HEK293T (cell line): ENCODE measurements around the gene PAK5.

Source experiments
- CTCF ChIA-PET: fragments of 350-600 bp; formaldehyde crosslinking; extraction: SDS; loops from one replicate; lab custom pipeline; 2021; ENCODE audit warnings: antibody characterized with exemption, inconsistent platforms; lab: Yijun Ruan, JAX
- POLR2A ChIA-PET: fragments of 350-600 bp; formaldehyde crosslinking; extraction: SDS; loops from one replicate; lab custom pipeline; 2020; ENCODE audit warnings: antibody characterized with exemption, inconsistent platforms; lab: Yijun Ruan, JAX
- DNase-seq: peaks from one replicate; pipeline ENCODE4 v3.0.0; 2012; ENCODE audit warnings: mixed read lengths; ENCODE audit errors: extremely low spot score
- ARNT ChIP-seq: fragments of 450-650 bp; IDR thresholded peaks from 2 replicates; pipeline ENCODE4 v1.6.1; 2017; ENCODE audit warnings: mild to moderate bottlenecking
- BHLHE40 ChIP-seq: fragments of 450-650 bp; IDR thresholded peaks from 2 replicates; pipeline ENCODE4 v1.6.1; 2016; ENCODE audit warnings: mild to moderate bottlenecking, moderate library complexity, borderline replicate concordance
- CTBP1 ChIP-seq: fragments of 450-650 bp; IDR thresholded peaks from 2 replicates; pipeline ENCODE4 v1.6.1; 2016; ENCODE audit warnings: borderline replicate concordance
- ELF4 ChIP-seq: fragments of 450-650 bp; IDR thresholded peaks from 2 replicates; pipeline ENCODE4 v1.6.1; 2017; ENCODE audit warnings: antibody characterized with exemption
- FOXA1 ChIP-seq: fragments of 450-650 bp; IDR thresholded peaks from 2 replicates; pipeline ENCODE4 v1.6.1; 2016; ENCODE audit warnings: mild to moderate bottlenecking
- FOXK2 ChIP-seq: fragments of 450-650 bp; IDR thresholded peaks from 2 replicates; pipeline ENCODE4 v1.6.1; 2016; ENCODE audit warnings: mild to moderate bottlenecking
- FOXM1 ChIP-seq: fragments of 450-650 bp; IDR thresholded peaks from 2 replicates; pipeline ENCODE4 v1.6.1; 2017; ENCODE audit warnings: mild to moderate bottlenecking, borderline replicate concordance
- HDGF ChIP-seq: fragments of 450-650 bp; IDR thresholded peaks from 2 replicates; pipeline ENCODE4 v1.6.1; 2017; ENCODE audit warnings: antibody characterized with exemption, borderline replicate concordance
- L3MBTL2 ChIP-seq: fragments of 450-650 bp; conservative IDR thresholded peaks from 2 replicates; pipeline ENCODE4 v1.6.1; 2016; ENCODE audit warnings: mild to moderate bottlenecking
- LEF1 ChIP-seq: fragments of 450-650 bp; IDR thresholded peaks from 2 replicates; pipeline ENCODE4 v1.6.1; 2017; ENCODE audit warnings: mild to moderate bottlenecking, borderline replicate concordance
- NFRKB ChIP-seq: fragments of 450-650 bp; IDR thresholded peaks from 2 replicates; pipeline ENCODE4 v1.6.1; 2016; ENCODE audit warnings: mild to moderate bottlenecking, moderate library complexity
- SP1 ChIP-seq: fragments of 450-650 bp; IDR thresholded peaks from 2 replicates; pipeline ENCODE4 v1.6.1; 2017
- SUZ12 ChIP-seq: fragments of 450-650 bp; IDR thresholded peaks from 2 replicates; pipeline ENCODE4 v1.6.1; 2016; ENCODE audit warnings: mild to moderate bottlenecking
- TARDBP ChIP-seq: fragments of 450-650 bp; IDR thresholded peaks from 2 replicates; pipeline ENCODE4 v1.6.1; 2016
- ZNF384 ChIP-seq: fragments of 450-650 bp; IDR thresholded peaks from 2 replicates; pipeline ENCODE4 v1.6.1; 2016
- TF ChIP-seq, protein P1 (sequence below): fragments of 450-650 bp; IDR thresholded peaks from 2 replicates; pipeline ENCODE4 v1.6.1; 2016

Gene PAK5

GRCh38 chr20:9503526-9504245, 335.2 kb downstream of the PAK5 start:
- TF ChIP-seq ZNF384 = no peak
- TF ChIP-seq, protein P1, sequence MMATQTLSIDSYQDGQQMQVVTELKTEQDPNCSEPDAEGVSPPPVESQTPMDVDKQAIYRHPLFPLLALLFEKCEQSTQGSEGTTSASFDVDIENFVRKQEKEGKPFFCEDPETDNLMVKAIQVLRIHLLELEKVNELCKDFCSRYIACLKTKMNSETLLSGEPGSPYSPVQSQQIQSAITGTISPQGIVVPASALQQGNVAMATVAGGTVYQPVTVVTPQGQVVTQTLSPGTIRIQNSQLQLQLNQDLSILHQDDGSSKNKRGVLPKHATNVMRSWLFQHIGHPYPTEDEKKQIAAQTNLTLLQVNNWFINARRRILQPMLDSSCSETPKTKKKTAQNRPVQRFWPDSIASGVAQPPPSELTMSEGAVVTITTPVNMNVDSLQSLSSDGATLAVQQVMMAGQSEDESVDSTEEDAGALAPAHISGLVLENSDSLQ = no peak
- TF ChIP-seq L3MBTL2 = no peak
- TF ChIP-seq TARDBP = no peak
- TF ChIP-seq SP1 = no peak
- TF ChIP-seq ELF4 = no peak
- TF ChIP-seq CTBP1 = no peak
- no peak for TF ChIP-seq FOXK2
- TF ChIP-seq HDGF = no peak
- no peak for TF ChIP-seq LEF1
- TF ChIP-seq FOXM1 = no peak
- no peak for TF ChIP-seq BHLHE40
- TF ChIP-seq SUZ12 = no peak
- TF ChIP-seq ARNT = no peak
- no peak for TF ChIP-seq NFRKB
- TF ChIP-seq FOXA1 = no peak
- ChIA-PET CTCF (interaction anchor here (0.7 to 0.8 kb wide), 4 partner anchors 24 to 672 kb away, joined by 3 to 4 read pairs (median 3); no protein-coding TSS in a partner anchor), POLR2A (no interaction called here)
- DNase-seq = peak; percentile 13

DNA sequence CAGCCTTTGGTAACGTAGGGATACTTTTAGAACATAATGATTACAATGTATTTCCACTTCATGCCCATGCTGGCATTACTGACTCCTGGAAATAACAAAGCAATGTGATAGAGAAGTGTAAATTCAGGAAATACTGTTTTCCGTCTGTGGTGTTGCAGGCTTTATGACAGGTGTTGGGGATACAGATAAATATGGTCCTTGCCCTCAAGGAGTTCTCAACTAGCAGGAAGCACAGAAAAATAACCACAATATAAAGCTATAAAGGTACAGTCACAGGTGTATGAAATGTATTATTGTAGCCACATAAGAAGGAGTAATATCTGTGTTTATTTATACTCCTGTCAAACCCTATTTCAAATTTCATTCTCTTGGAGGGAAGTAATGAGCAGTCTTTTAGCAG, 337.4 kb downstream of the PAK5 start:
- ChIA-PET POLR2A (no interaction called here), CTCF (no interaction called here)
- no peak for TF ChIP-seq NFRKB
- no peak for TF ChIP-seq HDGF
- no peak for TF ChIP-seq L3MBTL2
- no peak for TF ChIP-seq FOXK2
- TF ChIP-seq LEF1 = no peak
- TF ChIP-seq BHLHE40 = no peak
- TF ChIP-seq SUZ12 = no peak
- no peak for TF ChIP-seq SP1
- no peak for TF ChIP-seq FOXA1
- TF ChIP-seq TARDBP = no peak
- TF ChIP-seq ARNT = no peak
- no peak for TF ChIP-seq ZNF384
- TF ChIP-seq CTBP1 = no peak
- TF ChIP-seq ELF4 = no peak
- no peak for DNase-seq

DNA sequence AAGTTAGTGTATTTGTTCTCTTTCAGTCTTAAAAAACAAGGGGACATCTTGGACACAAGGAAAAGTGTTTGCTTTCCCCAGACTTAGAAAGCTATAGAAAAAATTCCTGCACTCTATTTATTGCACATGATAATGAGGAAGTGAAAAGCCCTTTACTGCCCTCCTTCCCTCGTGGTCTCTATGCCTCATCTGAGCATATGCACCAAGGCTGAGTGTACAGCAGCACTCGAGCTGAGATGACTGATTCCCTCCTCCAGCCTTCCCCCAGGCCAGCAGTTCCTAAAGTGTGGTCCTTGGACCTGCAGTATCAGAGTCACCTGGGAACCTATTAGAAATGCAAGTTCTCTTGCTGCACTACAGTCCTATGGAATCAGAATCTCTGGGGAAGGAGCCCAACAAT, 338.8 kb downstream of the PAK5 start:
- TF ChIP-seq L3MBTL2 (no peak), FOXA1 (no peak)
- ChIA-PET CTCF (no interaction called here), POLR2A (no interaction called here)

GRCh38 chr20:9499126-9499899, 339.6 kb downstream of the PAK5 start:
- ChIA-PET POLR2A (no interaction called here), CTCF (interaction anchor here (0.6 kb wide), 1 partner anchor 34 kb away, joined by 3 read pairs; no protein-coding TSS in a partner anchor)
- TF ChIP-seq CTBP1 (no peak), FOXA1 (no peak), LEF1 (no peak), HDGF (no peak), BHLHE40 (no peak)
- DNase-seq = no peak

More for the DNA sequence above, 338.8 kb downstream of the PAK5 start:
- no peak for DNase-seq

DNA sequence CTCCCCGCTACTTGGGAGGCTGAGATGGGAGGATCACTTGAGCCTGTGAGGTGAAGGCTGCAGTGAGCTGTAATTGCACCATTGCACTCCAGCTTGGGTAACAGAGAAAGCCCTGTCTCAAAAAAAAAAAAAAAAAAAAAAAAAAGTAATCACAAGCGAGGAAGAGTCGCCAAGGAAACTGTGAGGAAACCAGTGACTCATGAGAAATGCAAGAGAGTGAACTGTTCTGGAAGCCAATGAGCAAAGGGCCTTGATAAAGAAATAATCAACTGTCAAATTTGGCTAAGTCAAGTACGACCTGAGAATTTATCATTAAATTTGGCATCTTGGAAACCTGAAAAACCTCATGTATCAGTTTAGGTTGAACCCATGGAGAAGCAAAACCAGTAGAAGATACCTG, 340.6 kb downstream of the PAK5 start:
- no peak for DNase-seq
- POLR2A ChIA-PET = no interaction called here
- TF ChIP-seq ZNF384 (no peak), ELF4 (no peak), CTBP1 (no peak), TARDBP (no peak), SUZ12 (no peak), FOXK2 (no peak), LEF1 (no peak), L3MBTL2 (no peak), BHLHE40 (no peak), NFRKB (no peak), ARNT (no peak), SP1 (no peak), FOXM1 (no peak), HDGF (no peak), FOXA1 (no peak)
- TF ChIP-seq, protein P1 = no peak
- CTCF ChIA-PET = no interaction called here

DNA sequence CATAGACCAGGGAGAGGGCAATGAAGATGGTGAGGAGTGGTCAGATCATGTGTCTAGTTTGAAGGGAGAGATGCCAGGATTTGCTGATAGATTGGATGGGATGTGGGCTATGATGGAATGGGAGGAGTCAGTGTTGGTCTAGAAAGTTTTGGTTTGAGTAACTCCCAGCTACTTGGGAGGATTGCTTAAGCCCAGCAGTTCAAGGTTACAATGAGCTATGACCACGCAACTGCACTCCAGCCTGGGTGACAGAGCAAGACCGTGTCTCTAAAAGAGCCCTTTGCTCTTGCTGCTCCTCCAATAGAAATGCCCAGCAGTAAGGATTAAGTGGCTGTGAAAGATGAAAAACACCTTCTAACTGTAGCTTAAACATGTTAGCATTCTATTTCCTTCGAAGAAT, 342.7 kb downstream of the PAK5 start:
- POLR2A ChIA-PET = no interaction called here
- no peak for DNase-seq
- CTCF ChIA-PET = no interaction called here
- TF ChIP-seq FOXA1 = no peak

- no peak for TF ChIP-seq FOXM1
- TF ChIP-seq LEF1 = no peak
- no peak for TF ChIP-seq TARDBP
- no peak for TF ChIP-seq ZNF384
- no peak for TF ChIP-seq CTBP1
- TF ChIP-seq ELF4 = no peak
- TF ChIP-seq, protein P1 = no peak
- no peak for TF ChIP-seq FOXK2
- no peak for TF ChIP-seq FOXA1
- no peak for TF ChIP-seq SP1
- TF ChIP-seq SUZ12 = no peak
- no peak for TF ChIP-seq L3MBTL2
- TF ChIP-seq NFRKB = no peak
- no peak for TF ChIP-seq HDGF
- TF ChIP-seq ARNT = no peak
- no peak for TF ChIP-seq BHLHE40
- POLR2A ChIA-PET = no interaction called here
- no peak for DNase-seq
- CTCF ChIA-PET = no interaction called here
Observed at GRCh38 chr20:9495701-9496100, 343.2 kb downstream of the PAK5 start.
